HCT116 (cell line): ENCODE data around the gene PLCD4. TPM values are rescaled to one million over a fixed set of nuclear protein-coding genes. Genes with fewer than 3 reads are reported as not detected.

Experiments used
- ATAC-seq: fragments of 200-7000 bp; cut with Tn5 transposase; 2 replicates; pipeline ENCODE4 v1.9.1; 2020; ENCODE audit warnings: mild to moderate bottlenecking, moderate library complexity
- BruUV-seq: library from RNA; stranded (reverse); fragments of 400-500 nt; replicated peaks from 2 replicates; lab custom pipeline; 2021; lab: Mats Ljungman, UMichigan
- CTCF ChIA-PET: fragments of 300-600 bp; sonication (Branson Sonifier 250); formaldehyde crosslinking; loops from one replicate; lab custom pipeline; 2021; ENCODE audit warnings: antibody characterized with exemption; lab: Charles Lee
- POLR2A ChIA-PET: fragments of 300-600, 350-600 bp; sonication (Branson Sonifier 250); formaldehyde crosslinking; loops from one replicate; lab custom pipeline; 2021; ENCODE audit warnings: antibody characterized with exemption; lab: Charles Lee
- RAD21 ChIA-PET, 2 experiments: fragments of 300-600 bp; sonication (Branson Sonifier 250); formaldehyde crosslinking; loops; one replicate each; lab custom pipeline; 2023; ENCODE audit warnings: low total read pairs in 2 of 2; ENCODE audit not compliant: uncharacterized antibody in 2 of 2, unreplicated experiment in 2 of 2, low non-redundant PET in 1 of 2; lab: Charles Lee
- DNase-seq: peaks from one replicate; pipeline ENCODE4 v3.0.0-alpha.2; 2010; ENCODE audit warnings: low read depth, low spot score
- H2AFZ ChIP-seq: fragments of 200-600 bp; shearing (Covaris generic), sonication (generic); 2 replicates; pipeline ENCODE4 v1.6.1; 2017; ENCODE audit warnings: low read depth, mixed run types, mixed read lengths, antibody characterized with exemption, low read length; ENCODE audit not compliant: poor library complexity, severe bottlenecking
- H3K27ac ChIP-seq: 2 replicates; pipeline ENCODE4 v1.5.1; 2012; ENCODE audit warnings: low read depth, low read length
- H3K27me3 ChIP-seq: fragments of 200-600 bp; sonication (generic); 2 replicates; pipeline ENCODE4 v1.6.1; 2016; ENCODE audit warnings: mixed run types, low read length, mixed read lengths; ENCODE audit not compliant: insufficient read depth
- H3K36me3 ChIP-seq, 2 experiments: fragments of 200-500 bp in 1 of 2; fragments of 200-600 bp in 1 of 2; sonication (Bioruptor generic) in 1 of 2; sonication (generic) in 1 of 2; 2 replicates each; pipeline versions ENCODE4 v1.5.1 to v1.6.1; 2014 to 2016; ENCODE audit warnings: low read length in 2 of 2, inconsistent platforms in 1 of 2, mixed read lengths in 1 of 2, mixed run types in 1 of 2; ENCODE audit not compliant: insufficient read depth in 2 of 2, control insufficient read depth in 1 of 2
- H3K4me1 ChIP-seq, 2 experiments: fragments of 200-600 bp in 1 of 2; sonication (generic) in 1 of 2; 2 replicates each; pipeline versions ENCODE4 v1.5.1 to v1.6.1; 2012 to 2017; ENCODE audit warnings: low read length in 2 of 2, inconsistent platforms in 1 of 2, mild to moderate bottlenecking in 1 of 2, mixed read lengths in 1 of 2, mixed run types in 1 of 2, moderate library complexity in 1 of 2; ENCODE audit not compliant: insufficient read depth in 2 of 2, control insufficient read depth in 1 of 2
- H3K4me2 ChIP-seq: fragments of 200-600 bp; sonication (generic); 2 replicates; pipeline ENCODE4 v1.6.1; 2017; ENCODE audit warnings: mixed run types, low read length, mixed read lengths
- H3K4me3 ChIP-seq, 2 experiments: fragments of 200-600 bp in 1 of 2; sonication (generic) in 1 of 2; replicated peaks in 1 of 2; 2 replicates each; pipeline ENCODE4 v1.5.1; 2011 to 2016; ENCODE audit warnings: low read length in 2 of 2, control low read depth in 1 of 2, low read depth in 1 of 2, mild to moderate bottlenecking in 1 of 2, mixed read lengths in 1 of 2, mixed run types in 1 of 2
- H3K79me2 ChIP-seq: fragments of 200-600 bp; sonication (generic); 2 replicates; pipeline ENCODE4 v1.6.1; 2017; ENCODE audit warnings: mild to moderate bottlenecking, mixed run types, low read length, moderate library complexity, mixed read lengths; ENCODE audit not compliant: insufficient read depth
- H3K9ac ChIP-seq: fragments of 200-600 bp; sonication (generic); 2 replicates; pipeline ENCODE4 v1.6.1; 2016; ENCODE audit warnings: low read length, mixed read lengths
- H3K9me2 ChIP-seq: fragments of 200-600 bp; sonication (generic), shearing (Covaris generic); 2 replicates; pipeline ENCODE4 v1.6.1; 2017; ENCODE audit warnings: mixed run types, mild to moderate bottlenecking, moderate library complexity; ENCODE audit not compliant: insufficient read depth
- H3K9me3 ChIP-seq, 2 experiments: fragments of 200-500 bp in 1 of 2; fragments of 200-600 bp in 1 of 2; sonication (Bioruptor generic) in 1 of 2; sonication (generic) in 1 of 2; 2 replicates each; pipeline ENCODE4 v1.6.1; 2014 to 2017; ENCODE audit warnings: low read length in 2 of 2, mixed read lengths in 2 of 2, inconsistent platforms in 1 of 2, low read depth in 1 of 2, mild to moderate bottlenecking in 1 of 2, mixed run types in 1 of 2, moderate library complexity in 1 of 2; ENCODE audit not compliant: control insufficient read depth in 1 of 2, insufficient read depth in 1 of 2
- H4K20me1 ChIP-seq: fragments of 200-600 bp; sonication (generic), shearing (Covaris generic); 2 replicates; pipeline ENCODE4 v1.6.1; 2017; ENCODE audit warnings: mixed run types, mild to moderate bottlenecking, moderate library complexity; ENCODE audit not compliant: insufficient read depth
- ATF3 ChIP-seq: IDR thresholded peaks from 2 replicates; pipeline ENCODE4 v1.6.1; 2012
- CBX3 ChIP-seq: IDR thresholded peaks from 2 replicates; pipeline ENCODE4 v1.6.1; 2012; ENCODE audit warnings: low read depth
- CEBPB ChIP-seq: IDR thresholded peaks from 2 replicates; pipeline ENCODE4 v1.6.1; 2012; ENCODE audit warnings: low read depth
- CTCF ChIP-seq, 3 experiments: fragments of 200-600 bp in 1 of 3; sonication (generic) in 1 of 3; IDR thresholded peaks in 2 of 3; conservative IDR thresholded peaks in 1 of 3; 2 replicates each; pipeline ENCODE4 v1.5.1; 2012 to 2017; ENCODE audit warnings: low read depth in 2 of 3, low read length in 2 of 3, antibody characterized with exemption in 1 of 3, borderline replicate concordance in 1 of 3, control low read depth in 1 of 3, mild to moderate bottlenecking in 1 of 3, mixed read lengths in 1 of 3, mixed run types in 1 of 3, moderate library complexity in 1 of 3; ENCODE audit not compliant: insufficient read depth in 1 of 3
- EGR1 ChIP-seq: IDR thresholded peaks from 2 replicates; pipeline ENCODE4 v1.6.1; 2012; ENCODE audit warnings: low read depth
- EZH2 ChIP-seq: fragments of 200-600 bp; sonication (generic); IDR thresholded peaks from 2 replicates; pipeline ENCODE4 v1.6.1; 2017; ENCODE audit warnings: antibody characterized with exemption, mixed run types
- EZH2phosphoT487 ChIP-seq: fragments of 200-600 bp; IDR thresholded peaks from 2 replicates; pipeline ENCODE4 v1.6.1; 2018; ENCODE audit warnings: antibody characterized with exemption, borderline replicate concordance
- FOSL1 ChIP-seq: IDR thresholded peaks from 2 replicates; pipeline ENCODE4 v1.6.1; 2012; ENCODE audit warnings: low read depth
- JUND ChIP-seq: IDR thresholded peaks from 2 replicates; pipeline ENCODE4 v1.6.1; 2012
- MAX ChIP-seq: IDR thresholded peaks from 2 replicates; pipeline ENCODE4 v1.6.1; 2012
- POLR2A ChIP-seq: IDR thresholded peaks from 2 replicates; pipeline ENCODE4 v1.7.0; 2011; ENCODE audit warnings: borderline replicate concordance; ENCODE audit not compliant: insufficient read depth, insufficient read length; ENCODE audit errors: extremely low read depth
- POLR2AphosphoS5 ChIP-seq: IDR thresholded peaks from 2 replicates; pipeline ENCODE4 v1.6.1; 2011; ENCODE audit warnings: mild to moderate bottlenecking, low read depth, low read length, moderate library complexity
- REST ChIP-seq: IDR thresholded peaks from 2 replicates; pipeline ENCODE4 v1.6.1; 2012; ENCODE audit warnings: low read depth
- SP1 ChIP-seq: IDR thresholded peaks from 2 replicates; pipeline ENCODE4 v1.6.1; 2012; ENCODE audit warnings: low read depth
- SRF ChIP-seq: IDR thresholded peaks from 2 replicates; pipeline ENCODE4 v1.6.1; 2012; ENCODE audit warnings: low read depth
- TCF7L2 ChIP-seq: IDR thresholded peaks from 2 replicates; pipeline ENCODE4 v1.7.0; 2011; ENCODE audit warnings: borderline replicate concordance, inconsistent platforms; ENCODE audit not compliant: insufficient read depth, insufficient read length; ENCODE audit errors: extremely low read depth
- YY1 ChIP-seq: IDR thresholded peaks from 2 replicates; pipeline ENCODE4 v1.6.1; 2011; ENCODE audit warnings: low read length, low read depth, moderate library complexity, mild to moderate bottlenecking; ENCODE audit not compliant: insufficient replicate concordance; ENCODE audit errors: extremely low read depth
- ZBTB33 ChIP-seq: IDR thresholded peaks from 2 replicates; pipeline ENCODE4 v1.6.1; 2011; ENCODE audit warnings: mild to moderate bottlenecking, low read length, moderate library complexity; ENCODE audit not compliant: insufficient replicate concordance; ENCODE audit errors: extremely low read depth
- ZFX ChIP-seq: fragments of 450-650 bp; IDR thresholded peaks from 2 replicates; pipeline ENCODE4 v1.6.1; 2017
- intact Hi-C: fragments of 100-400 bp; cut with micrococcal nuclease; formaldehyde crosslinking; loops from 2 replicates; pipeline ENCODE4 v1.10.0; 2022
- total RNA-seq: library from RNA; stranded (reverse); gene quantifications from one replicate; pipeline ENCODE4 v1.2.1, GENCODE V29; 2021; ENCODE audit not compliant: unreplicated experiment

Gene PLCD4
- total RNA-seq, 1 experiment from 2014 or later: 0.64 TPM

- ChIA-PET CTCF (no interaction called here), POLR2A (no interaction called here), RAD21 (no interaction called here)
- DNase-seq (no peak), ATAC-seq (no peak)
- no peak overlapping the region for H2AFZ ChIP-seq
- no peak overlapping the region for H3K27ac ChIP-seq
- H3K36me3 ChIP-seq: peaks cover 37 to 49% of the 10 kb centered on the region in 2 experiments
- no peaks in the 10 kb centered on the region for H3K27me3 ChIP-seq
- H4K20me1 ChIP-seq: no peaks in the 10 kb centered on the region; the same call in 1 of the 2 replicates
- peaks cover 0 to 16% of the 10 kb centered on the region in 2 experiments; a peak in 2 of 4 replicates for H3K4me1 ChIP-seq
- BruUV-seq: no TSS peak
- intact Hi-C loops: no loop called here
- H3K4me3 ChIP-seq: no peak overlapping the region
- H3K79me2 ChIP-seq: peaks cover 27% of the 10 kb centered on the region
- TF ChIP-seq MAX (no peak), EGR1 (no peak), SRF (no peak), POLR2AphosphoS5 (no peak), CBX3 (no peak), ZFX (no peak), CEBPB (no peak), JUND (no peak), POLR2A (no peak), SP1 (no peak), ATF3 (no peak), REST (no peak), ZBTB33 (no peak), TCF7L2 (no peak), EZH2phosphoT487 (no peak), YY1 (no peak), FOSL1 (no peak), EZH2 (no peak), CTCF (IDR thresholded peaks at IDR 0.05 in 2 of 3, conservative IDR thresholded peaks at IDR 0.05 in 1 of 3; ENCODE audit: borderline replicate concordance in 1 of 3, insufficient read depth in 1 of 3, low read depth in 2 of 3, low read length in 2 of 3) (no peak)
- no peak overlapping the region for H3K9ac ChIP-seq
- no peaks in the 10 kb centered on the region for H3K9me3 ChIP-seq
- no peak overlapping the region for H3K4me2 ChIP-seq
- H3K9me2 ChIP-seq: no peaks in the 10 kb centered on the region
Measured at GRCh38 chr2:218662827-218663226, 55.1 kb downstream of the PLCD4 start.
